NCI-H1436 treated with DMSO at 0.1 percent for 48 hours (cell line): ENCODE data around the gene GAGE12C.
"Not testable (repeated sequence)": the region's sequence is repeated elsewhere in the genome, so short reads cannot be mapped to it uniquely, and the experiment has no call there.

ENCODE experiments used
- DNase-seq: peaks from one replicate; lab custom pipeline; 2025; lab: John Stamatoyannopoulos, UW

GAGE12C gene, protein sequence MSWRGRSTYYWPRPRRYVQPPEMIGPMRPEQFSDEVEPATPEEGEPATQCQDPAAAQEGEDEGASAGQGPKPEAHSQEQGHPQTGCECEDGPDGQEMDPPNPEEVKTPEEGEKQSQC

DNA sequence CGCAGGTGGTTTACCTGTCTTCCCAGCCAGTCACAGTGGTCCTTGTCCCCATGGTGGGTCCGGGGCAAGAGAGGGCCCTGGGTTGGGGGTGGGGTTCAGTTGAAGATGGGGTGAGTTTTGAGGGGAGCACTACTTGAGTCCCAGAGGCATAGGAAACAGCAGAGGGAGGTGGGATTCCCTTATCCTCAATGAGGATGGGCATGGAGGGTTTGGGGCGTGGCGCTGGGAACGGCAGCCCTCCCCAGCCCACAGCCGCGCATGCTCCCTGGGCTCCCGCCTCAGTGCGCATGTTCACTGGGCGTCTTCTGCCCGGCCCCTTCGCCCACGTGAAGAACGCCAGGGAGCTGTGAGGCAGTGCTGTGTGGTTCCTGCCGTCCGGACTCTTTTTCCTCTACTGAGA, at the start of gene GAGE12C:
TSS of gene GAGE12C (plus strand) at position 301 of the 400 bp plus-strand sequence. CDS start 1,155 bp downstream, outside the sequence.
- not testable (repeated sequence) for DNase-seq

- DNase-seq, result not testable (repeated sequence)
Observed at GRCh38 chrX:49541433-49541832, 9.5 kb downstream of the GAGE12C start, which contains the start of gene GAGE12D. Gene GAGE12D (plus strand): TSS chrX:49541733. CDS start chrX:49542888, 1,155 bp downstream.

GRCh38 chrX:49550989-49551388, 19.0 kb downstream of the GAGE12C start, which contains the start of gene GAGE12E:
Gene GAGE12E (plus strand): TSS chrX:49551289. CDS start chrX:49552444, 1,155 bp downstream.
- DNase-seq, result not testable (repeated sequence)

GRCh38 chrX:49560542-49560941, 28.6 kb downstream of the GAGE12C start, which contains the start of gene GAGE12F:
Gene GAGE12F (plus strand): TSS chrX:49560842. CDS start chrX:49561997, 1,155 bp downstream.
- not testable (repeated sequence) for DNase-seq

DNA sequence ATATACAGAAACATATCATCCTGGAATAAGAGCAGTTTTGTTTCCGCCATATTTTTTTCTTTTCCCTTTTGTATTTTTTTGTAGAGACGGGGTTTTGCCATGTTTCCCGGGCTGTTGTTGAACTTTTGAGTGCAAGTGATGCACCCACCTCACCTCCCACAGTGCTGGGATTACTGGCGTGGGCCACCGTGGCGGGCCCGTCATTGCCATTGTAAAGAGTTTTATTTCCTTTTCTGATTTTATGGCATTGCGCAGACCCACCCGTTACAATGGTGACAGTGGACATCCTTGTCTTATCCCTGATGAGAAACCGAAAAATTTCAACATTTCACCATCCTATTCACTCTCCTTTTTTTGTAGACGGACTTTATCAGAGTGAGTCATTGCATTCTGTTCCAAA, 36.8 kb downstream of the GAGE12C start:
- DNase-seq, result not testable (repeated sequence)

DNA sequence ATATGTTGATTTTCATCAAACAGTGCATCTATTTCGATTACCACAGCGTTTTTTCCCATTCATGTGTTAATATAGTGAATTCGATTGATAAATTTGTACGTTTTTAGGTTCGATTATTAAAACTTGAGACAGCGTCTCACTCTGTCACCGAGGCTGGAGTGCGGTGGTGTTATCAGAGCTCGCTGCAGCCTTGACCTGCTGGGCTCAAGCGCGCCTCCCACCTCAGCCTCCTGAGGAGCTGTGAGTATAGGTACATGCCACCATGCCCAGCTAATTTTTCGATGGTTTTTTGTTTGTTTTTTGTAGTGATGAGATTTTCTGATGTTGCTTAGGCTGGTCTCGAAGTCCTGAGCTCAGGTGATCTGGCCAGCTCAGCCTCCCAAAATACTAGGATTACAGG, 37.2 kb downstream of the GAGE12C start:
- not testable (repeated sequence) for DNase-seq

GRCh38 chrX:49570100-49570499, 38.1 kb downstream of the GAGE12C start, which contains the start of gene GAGE12G:
Gene GAGE12G (plus strand): TSS chrX:49570400. CDS start chrX:49571555, 1,155 bp downstream.
- DNase-seq, result not testable (repeated sequence)

DNA sequence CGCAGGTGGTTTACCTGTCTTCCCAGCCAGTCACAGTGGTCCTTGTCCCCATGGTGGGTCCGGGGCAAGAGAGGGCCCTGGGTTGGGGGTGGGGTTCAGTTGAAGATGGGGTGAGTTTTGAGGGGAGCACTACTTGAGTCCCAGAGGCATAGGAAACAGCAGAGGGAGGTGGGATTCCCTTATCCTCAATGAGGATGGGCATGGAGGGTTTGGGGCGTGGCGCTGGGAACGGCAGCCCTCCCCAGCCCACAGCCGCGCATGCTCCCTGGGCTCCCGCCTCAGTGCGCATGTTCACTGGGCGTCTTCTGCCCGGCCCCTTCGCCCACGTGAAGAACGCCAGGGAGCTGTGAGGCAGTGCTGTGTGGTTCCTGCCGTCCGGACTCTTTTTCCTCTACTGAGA, 47.7 kb downstream of the GAGE12C start, which contains the start of gene GAGE12H:
TSS of gene GAGE12H (plus strand) at position 301 of the 400 bp plus-strand sequence. CDS start 1,155 bp downstream, outside the sequence.
- not testable (repeated sequence) for DNase-seq
